Measurements from ENCODE around the gene SRCAP.
A peak's percentile ranks its signal among the peaks of the same experiment; 100 is the strongest.

Gene SRCAP

GRCh38 chr16:30665155-30665829, 33.7 kb upstream of the SRCAP start:
- TF ChIP-seq ZNF214 (tag by site-specific recombination; IDR thresholded peaks at IDR 0.05; ENCODE audit: borderline replicate concordance) = no peak
- no peak for TF ChIP-seq ZNF341 (tag by site-specific recombination; IDR thresholded peaks at IDR 0.05; ENCODE audit: low read depth)
- TF ChIP-seq ZNF221 (tag by site-specific recombination; IDR thresholded peaks at IDR 0.05; ENCODE audit: borderline replicate concordance) = no peak
- no peak for TF ChIP-seq ZNF350 (tag by site-specific recombination; IDR thresholded peaks at IDR 0.05)
- no peak for TF ChIP-seq KLF10 (tag by site-specific recombination; IDR thresholded peaks at IDR 0.05)
- TF ChIP-seq GLIS1 (tag by site-specific recombination; IDR thresholded peaks at IDR 0.05) = peak; percentile 29; the same call in 1 of the 2 replicates
- no peak for TF ChIP-seq ZNF777 (tag by site-specific recombination; IDR thresholded peaks at IDR 0.05; ENCODE audit: borderline replicate concordance)
- TF ChIP-seq ZNF169 (tag by site-specific recombination; IDR thresholded peaks at IDR 0.05) = no peak
- 0 out of 2 replicates have a peak, but pooled peaks have one; percentile 18 for TF ChIP-seq CTCF (tag by site-specific recombination; IDR thresholded peaks at IDR 0.05)
- peak; percentile 44; the same call in 1 of the 2 replicates for TF ChIP-seq ZNF600 (tag by site-specific recombination; IDR thresholded peaks at IDR 0.05)
- TF ChIP-seq ZIC2 (tag by site-specific recombination; IDR thresholded peaks at IDR 0.05) = peak; percentile 78
- Histone ChIP-seq H3K27ac (ENCODE audit: extremely low read depth, low read depth, low read length) (no peak overlapping the region), H3K9me3 (ENCODE audit: control insufficient read depth, insufficient read depth, low read depth, low read length) (no peaks in the 10 kb centered on the region), H3K4me1 (ENCODE audit: control insufficient read depth, insufficient read depth, low read length) (peaks cover 5% of the 10 kb centered on the region), H3K4me3 (ENCODE audit: low read depth, low read length) (no peak overlapping the region), H3K36me3 (ENCODE audit: control insufficient read depth in 2 of 2, insufficient read depth in 1 of 2, low read length in 2 of 2) (peaks cover 29 to 97% of the 10 kb centered on the region in 2 experiments; a peak in 2 of 3 replicates)
- CTCF ChIA-PET = interaction anchor here (0.6 to 1.5 kb wide), 5 partner anchors 19 to 275 kb away, joined by 3 to 6 read pairs (median 4); partner anchors contain the start of gene DCTPP1
- POLR2A ChIA-PET = interaction anchor here (0.6 to 1.6 kb wide), 5 partner anchors 10 to 614 kb away, joined by 3 to 5 read pairs (median 4); no protein-coding TSS in a partner anchor

GRCh38 chr16:30665830-30666190, 33.2 kb upstream of the SRCAP start:
- Histone ChIP-seq H3K9me3 (ENCODE audit: control insufficient read depth, insufficient read depth, low read depth, low read length) (no peaks in the 10 kb centered on the region), H3K4me1 (ENCODE audit: control insufficient read depth, insufficient read depth, low read length) (no peaks in the 10 kb centered on the region), H3K36me3 (ENCODE audit: control insufficient read depth in 2 of 2, insufficient read depth in 1 of 2, low read length in 2 of 2) (peaks cover 26 to 97% of the 10 kb centered on the region in 2 experiments; a peak in 2 of 3 replicates), H3K4me3 (ENCODE audit: low read depth, low read length) (no peak overlapping the region), H3K27ac (ENCODE audit: extremely low read depth, low read depth, low read length) (no peak overlapping the region)
- POLR2A ChIA-PET = interaction anchor here (0.6 to 1.6 kb wide), 3 partner anchors 28 to 615 kb away, joined by 4 to 5 read pairs (median 5); no protein-coding TSS in a partner anchor
- CTCF ChIA-PET = interaction anchor here (0.8 to 1.5 kb wide), 4 partner anchors 18 to 236 kb away, joined by 3 to 6 read pairs (median 4); partner anchors contain the start of gene DCTPP1
- TF ChIP-seq EGR2 (tag by site-specific recombination; IDR thresholded peaks at IDR 0.05; ENCODE audit: low read depth) (no peak), SETDB1 (IDR thresholded peaks at IDR 0.05; ENCODE audit: insufficient read length, low read length) (no peak), BCL11B (tag by site-specific recombination; IDR thresholded peaks at IDR 0.05; ENCODE audit: low read depth) (no peak), SP3 (tag by site-specific recombination; IDR thresholded peaks at IDR 0.05) (no peak), ZNF112 (tag by site-specific recombination; IDR thresholded peaks at IDR 0.05) (no peak), ZNF785 (tag by site-specific recombination; IDR thresholded peaks at IDR 0.05) (no peak), ZNF391 (tag by site-specific recombination; IDR thresholded peaks at IDR 0.05; ENCODE audit: borderline replicate concordance, low read depth) (no peak), IKZF3 (tag by site-specific recombination; IDR thresholded peaks at IDR 0.05) (no peak), ZXDB (tag by site-specific recombination; IDR thresholded peaks at IDR 0.05) (no peak), ZNF354C (tag by site-specific recombination; IDR thresholded peaks at IDR 0.05; ENCODE audit: borderline replicate concordance, low read depth) (no peak), HOXC10 (CRISPR knock-in tag; IDR thresholded peaks at IDR 0.05) (no peak), KLF10 (tag by site-specific recombination; IDR thresholded peaks at IDR 0.05) (no peak), ZNF366 (tag by site-specific recombination; conservative IDR thresholded peaks at IDR 0.05) (no peak), ZNF274 (IDR thresholded peaks at IDR 0.05; ENCODE audit: low read length) (no peak), ZNF274 (tag by site-specific recombination; IDR thresholded peaks at IDR 0.05; ENCODE audit: borderline replicate concordance) (no peak), ZNF18 (tag by site-specific recombination; IDR thresholded peaks at IDR 0.05) (no peak), ZNF302 (tag by site-specific recombination; IDR thresholded peaks at IDR 0.05; ENCODE audit: low read depth) (no peak), KLF17 (tag by site-specific recombination; IDR thresholded peaks at IDR 0.05) (no peak), ZNF223 (tag by site-specific recombination; IDR thresholded peaks at IDR 0.05) (no peak)

All from HEK293 (cell line).